Right renal pelvis (tissue), 4 donors: ENCODE data around the gene SOCS6. TPM values are rescaled to one million over a fixed set of nuclear protein-coding genes. Genes with fewer than 3 reads are reported as not detected.
"Not testable (repeated sequence)": the region's sequence is repeated elsewhere in the genome, so short reads cannot be mapped to it uniquely, and the experiment has no call there.

Source experiments
- DNase-seq, 4 donors: peaks; one replicate each; pipeline ENCODE4 v3.0.0-alpha.2; 2013; ENCODE audit warnings: low read depth in 4 of 4, low spot score in 3 of 4, missing footprints in 1 of 4
- polyA plus RNA-seq, 4 donors: library from polyadenylated mRNA; unstranded; fragments of 120-200 nt; gene quantifications; one replicate each; pipeline ENCODE4 v1.2.1, GENCODE V29; 2013; ENCODE audit not compliant: insufficient read length in 4 of 4

Gene SOCS6
- polyA plus RNA-seq, result 10 to 100 TPM; 27.9 to 35.9 (median 34.0) TPM

DNA sequence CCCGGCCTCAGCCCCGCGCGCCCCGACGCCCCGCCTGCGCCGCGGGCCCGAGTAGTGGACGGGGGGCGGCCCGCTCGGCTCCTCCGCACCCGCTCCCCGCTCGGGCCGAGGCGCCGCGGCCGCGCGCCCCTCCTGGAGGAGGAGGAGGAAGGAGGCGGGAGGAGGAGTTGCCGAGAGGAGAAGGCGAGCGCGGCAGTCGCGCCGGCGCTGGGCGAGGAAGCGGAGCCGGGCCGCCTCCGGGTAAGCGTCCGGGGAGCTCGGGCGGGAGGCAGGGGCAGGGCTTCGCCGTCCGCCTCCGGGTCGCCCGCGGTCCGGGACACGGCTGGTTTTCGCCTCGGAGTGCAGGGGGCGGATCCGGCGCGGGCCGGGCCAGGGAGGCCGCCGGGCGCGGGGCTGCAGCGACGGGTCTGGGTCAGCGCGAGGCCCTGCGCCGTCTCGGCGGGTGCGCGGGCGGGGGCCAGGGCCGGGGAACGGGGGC lies at the start of gene SOCS6:
TSS of gene SOCS6 (plus strand) at position 195 of the 478 bp plus-strand sequence. CDS start 35,624 bp downstream, outside the sequence.
- DNase-seq, result peak in 2 of 4 donors; percentile 52 to 60

DNA sequence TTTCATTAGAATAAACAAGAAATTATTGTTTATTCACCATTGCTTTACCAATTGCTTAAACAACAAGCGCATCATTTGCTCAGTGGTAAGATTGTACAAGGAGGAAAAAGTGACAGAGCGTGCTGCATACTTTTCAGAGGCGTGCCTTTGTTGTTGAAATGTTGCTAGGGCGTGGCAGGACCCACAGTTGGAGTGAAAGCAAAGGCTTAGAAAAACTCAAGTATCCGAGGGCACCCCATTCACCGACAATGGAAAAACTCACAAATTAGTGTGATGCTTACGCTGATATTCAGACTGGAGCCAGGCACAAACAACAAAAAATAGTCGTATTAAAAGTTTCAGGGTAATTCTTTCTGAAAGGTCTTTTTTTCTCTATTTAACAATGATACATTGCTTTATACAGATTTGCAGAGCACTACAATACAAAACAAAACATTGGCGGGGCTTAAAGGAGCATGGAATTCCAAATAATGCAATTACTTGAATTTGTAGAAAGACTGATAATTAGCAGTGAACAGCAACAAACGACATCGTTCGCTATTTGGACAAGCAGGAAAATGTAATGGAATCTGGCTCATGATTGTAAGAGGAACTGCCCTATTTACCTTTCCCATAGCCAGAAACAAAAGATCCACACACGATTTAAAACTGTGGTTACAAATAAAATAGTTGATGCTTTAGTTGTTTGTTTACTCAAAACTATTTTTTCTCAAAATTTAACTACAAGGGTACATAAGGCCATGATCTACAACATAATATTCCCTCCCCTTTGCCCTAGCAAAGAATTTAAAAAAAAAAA lies 45.5 kb upstream of the SOCS6 start:
- no peak for DNase-seq

- no peak for DNase-seq
Observed at GRCh38 chr18:70246061-70246466, 42.8 kb upstream of the SOCS6 start.

DNA sequence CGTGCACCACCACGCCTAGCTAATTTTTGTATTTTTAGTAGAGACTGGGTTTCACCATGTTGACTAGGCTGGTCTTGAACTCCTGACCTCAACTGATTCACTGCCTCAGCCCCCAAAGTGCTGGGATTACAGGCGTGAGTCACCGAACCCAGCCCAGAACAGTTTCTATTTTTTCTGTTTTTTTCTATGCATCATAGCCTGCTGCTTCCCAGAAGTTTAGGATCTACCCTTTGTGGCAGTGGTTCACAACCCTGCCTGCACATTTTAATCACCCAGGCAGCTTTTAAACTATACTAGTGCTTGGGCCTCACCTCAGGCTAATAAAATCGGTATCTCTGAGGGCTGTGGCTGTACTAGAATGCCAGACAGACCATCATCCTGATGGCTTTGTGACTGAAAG lies 39.7 kb upstream of the SOCS6 start:
- DNase-seq, result no peak

GRCh38 chr18:70249861-70250260 lies 39.0 kb upstream of the SOCS6 start:
- not testable (repeated sequence) for DNase-seq

DNA sequence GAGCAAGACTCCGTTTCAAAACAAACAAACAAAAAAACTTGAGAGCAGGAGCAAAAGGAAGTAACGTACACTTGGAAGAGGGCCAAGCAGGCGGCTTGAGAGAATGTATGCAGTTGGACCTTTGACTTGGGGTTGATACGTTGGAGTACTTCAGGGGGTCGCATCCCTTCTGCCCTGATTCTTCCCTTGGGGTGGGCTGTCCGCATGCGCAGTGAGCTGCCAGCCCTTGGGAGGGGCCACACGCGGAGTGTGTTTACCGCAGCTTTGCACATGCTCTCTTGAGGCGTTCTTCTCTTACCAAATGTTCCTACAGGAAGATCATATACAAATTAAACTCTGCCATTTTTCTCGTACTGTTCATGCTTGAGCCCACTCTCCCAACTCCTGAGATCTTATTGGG lies 38.1 kb upstream of the SOCS6 start:
- no peak for DNase-seq

DNA sequence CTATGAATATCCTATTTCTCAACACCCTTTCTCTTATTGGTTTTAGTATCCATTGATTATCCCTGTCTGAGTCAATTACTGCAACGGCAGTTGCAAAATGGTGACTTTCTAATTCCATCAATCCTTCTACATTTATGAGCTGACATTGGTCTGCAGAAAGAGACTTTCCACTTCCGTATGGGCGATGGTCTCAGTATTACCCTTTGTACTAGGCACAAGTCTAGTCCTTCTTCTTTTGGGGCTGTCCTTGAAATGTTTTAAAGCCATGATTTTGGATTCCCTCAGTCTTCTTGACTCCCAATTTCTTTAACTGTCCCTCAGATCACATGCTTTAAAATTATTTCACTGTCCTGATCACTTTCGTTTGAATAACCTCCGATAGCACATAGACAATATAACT lies 32.7 kb upstream of the SOCS6 start:
- no peak for DNase-seq

GRCh38 chr18:70256994-70257393 lies 31.9 kb upstream of the SOCS6 start:
- DNase-seq, result no peak

GRCh38 chr18:70258243-70258642 lies 30.6 kb upstream of the SOCS6 start:
- DNase-seq, result no peak

DNA sequence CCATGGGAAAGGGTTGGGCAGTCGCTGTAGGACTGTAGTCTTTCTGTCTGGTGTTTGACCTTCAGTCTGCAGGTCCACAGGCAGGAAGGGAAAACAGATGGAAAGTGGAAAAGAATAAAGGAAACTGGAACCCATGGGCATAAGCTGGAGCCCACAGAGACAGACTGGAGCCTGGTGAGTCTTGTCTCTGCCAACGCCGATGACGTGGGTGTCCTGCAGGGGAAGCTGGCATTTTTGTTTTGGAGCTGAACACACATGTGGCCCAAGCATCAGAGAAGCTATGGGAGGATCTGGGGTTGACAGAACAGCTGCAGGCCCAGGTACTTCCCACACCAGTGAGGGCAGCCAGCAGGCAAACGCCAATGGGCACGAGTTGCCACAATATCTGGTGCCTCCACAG lies 28.2 kb upstream of the SOCS6 start:
- DNase-seq, result no peak

DNA sequence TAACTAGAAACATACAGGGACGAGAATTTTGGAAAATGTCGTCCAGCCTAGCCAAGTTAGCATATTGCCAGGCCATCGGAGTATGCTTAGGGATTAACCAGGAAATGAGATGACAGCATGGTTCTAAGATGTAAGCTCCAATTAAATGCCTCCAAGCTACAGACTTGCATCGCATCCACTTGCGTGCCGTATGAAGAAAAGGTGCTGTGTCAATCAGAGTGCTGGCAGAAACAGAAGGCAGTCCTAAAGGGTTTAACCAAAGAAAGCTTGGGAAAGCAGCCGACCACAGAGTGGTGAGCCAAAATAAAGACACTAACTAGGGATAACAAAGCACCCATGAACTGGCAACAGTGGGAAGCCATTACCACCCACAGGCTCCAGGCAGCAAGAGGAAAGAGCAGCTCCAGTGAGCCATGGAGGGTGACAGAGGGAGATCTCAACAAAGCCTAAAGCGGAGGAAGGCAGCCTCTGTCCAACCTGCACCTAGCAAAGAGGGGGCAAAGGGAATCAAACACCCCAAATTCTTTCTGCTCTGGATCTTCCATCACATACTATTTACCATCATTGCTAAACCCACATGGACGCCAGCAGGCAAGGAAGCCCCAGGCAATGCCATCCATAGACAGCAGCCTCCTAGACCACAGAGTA lies 27.6 kb upstream of the SOCS6 start:
- DNase-seq, result no peak

DNA sequence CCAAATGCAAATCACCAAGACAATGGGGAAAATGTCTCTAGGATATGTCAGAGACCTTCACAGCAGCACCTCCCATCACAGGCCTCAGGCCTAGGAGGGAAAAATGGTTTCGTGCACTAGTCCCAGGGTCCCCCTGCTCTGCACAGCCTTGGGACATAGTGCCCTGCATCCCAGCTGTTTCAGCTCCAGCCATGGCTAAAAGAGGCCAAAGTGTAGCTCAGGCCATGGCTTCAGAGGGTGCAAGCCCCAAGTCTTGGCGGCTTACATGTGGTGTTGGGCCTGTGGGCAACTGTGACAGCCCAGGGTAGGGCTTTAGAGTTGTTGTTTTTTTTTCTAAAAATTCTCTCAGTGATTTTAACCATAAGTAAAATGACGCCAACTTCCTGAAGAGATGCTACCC lies 25.5 kb upstream of the SOCS6 start:
- no peak for DNase-seq

DNA sequence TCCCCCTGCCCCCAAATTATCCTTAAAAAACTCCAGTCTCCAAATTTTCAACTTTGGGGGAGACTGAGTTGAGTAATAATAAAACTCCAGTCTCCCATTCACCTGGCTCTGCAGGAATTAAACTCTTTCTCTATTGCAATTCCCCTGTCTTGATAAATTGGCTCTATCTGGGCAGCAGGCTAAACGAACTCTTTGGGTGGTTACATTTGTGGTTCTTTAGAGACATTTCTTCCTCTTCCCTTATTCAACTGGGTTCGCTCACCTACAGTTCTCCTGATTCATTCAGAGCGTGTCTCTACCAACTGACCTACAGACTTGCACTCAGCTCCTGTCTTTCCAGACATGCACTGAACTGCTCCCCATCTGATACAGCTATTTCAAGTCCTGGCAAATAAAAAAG lies 17.1 kb upstream of the SOCS6 start:
- no peak for DNase-seq

GRCh38 chr18:70273021-70273420 lies 15.8 kb upstream of the SOCS6 start:
- no peak for DNase-seq

DNA sequence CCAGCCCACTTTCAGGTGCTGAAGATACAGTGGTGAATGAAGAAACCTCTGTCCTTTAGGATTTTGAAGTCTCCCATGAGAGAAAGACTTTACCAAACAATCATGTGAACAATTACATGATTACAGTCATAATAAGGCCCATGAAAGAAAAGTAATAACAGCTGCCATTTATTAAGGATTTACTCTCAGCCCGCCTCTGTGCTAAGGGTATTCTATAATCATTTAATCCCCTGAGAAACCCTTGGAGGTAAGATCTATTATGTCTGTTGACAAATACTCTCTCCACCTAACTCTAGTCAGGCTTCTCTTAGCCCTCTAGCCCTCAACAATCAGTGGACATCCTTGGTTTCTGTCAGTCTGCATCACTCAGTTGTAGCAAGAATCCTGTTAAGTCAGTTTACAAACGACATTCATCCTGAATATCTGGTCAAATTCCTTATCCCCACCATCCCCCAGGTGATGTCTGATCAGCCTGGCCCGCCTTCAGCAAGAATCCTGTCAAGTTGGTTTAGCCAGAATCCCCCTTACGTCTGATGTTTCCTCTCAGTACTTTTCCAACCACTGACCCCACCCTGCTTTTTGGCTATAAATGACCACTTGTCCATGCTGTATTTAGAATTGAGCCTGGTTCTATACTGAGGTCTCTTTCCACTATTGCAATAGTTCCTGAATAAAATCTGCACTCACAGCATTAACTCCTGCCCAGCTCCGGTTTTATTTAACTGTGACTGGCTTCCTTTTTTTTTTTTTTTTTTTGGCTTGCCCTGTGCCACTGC lies 12.2 kb upstream of the SOCS6 start:
- no peak for DNase-seq

- no peak for DNase-seq
Observed at GRCh38 chr18:70279470-70279869, 9.4 kb upstream of the SOCS6 start.

DNA sequence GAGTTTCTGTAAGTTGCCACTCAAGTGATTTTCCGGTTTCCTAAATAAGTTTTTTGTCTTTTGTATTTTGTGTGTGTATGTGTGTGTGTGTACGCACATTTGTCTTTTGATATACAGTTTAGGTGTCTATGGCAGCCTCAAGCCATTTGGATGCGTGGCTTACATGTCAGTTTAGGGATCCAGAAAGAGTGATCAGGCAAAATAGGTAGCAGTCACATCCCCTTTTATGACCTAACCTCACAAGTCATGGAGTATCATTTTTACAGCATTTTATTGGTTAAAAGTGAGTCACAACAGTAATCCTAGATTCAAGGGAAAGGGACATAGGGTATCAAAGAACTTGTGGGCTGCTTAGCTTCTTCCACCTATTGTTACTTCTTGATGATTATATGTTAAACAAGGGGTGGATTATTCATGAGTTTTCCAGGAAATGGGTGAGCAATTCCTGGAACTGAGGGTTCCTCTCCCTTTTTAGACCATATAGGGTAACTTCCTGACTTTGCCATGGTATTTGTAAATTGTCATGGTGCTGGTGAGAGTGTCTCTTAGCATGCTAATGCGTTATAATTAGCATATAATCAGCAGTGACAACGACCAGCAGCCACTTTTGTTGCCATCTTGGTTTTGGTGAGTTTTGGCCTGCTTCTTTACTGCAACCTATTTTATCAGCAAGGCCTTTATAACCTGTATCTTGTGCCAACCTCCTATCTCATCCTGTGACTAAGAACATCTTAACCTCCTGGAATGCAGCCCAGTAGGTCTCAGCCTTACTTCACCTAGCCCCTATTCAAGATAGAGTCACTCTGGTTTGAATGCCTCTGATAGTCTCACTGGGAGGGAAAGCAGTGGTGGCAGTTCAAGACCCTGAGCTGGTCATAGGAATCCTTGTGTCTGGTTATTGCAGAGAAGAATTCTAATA lies 8.6 kb upstream of the SOCS6 start:
- DNase-seq, result no peak

DNA sequence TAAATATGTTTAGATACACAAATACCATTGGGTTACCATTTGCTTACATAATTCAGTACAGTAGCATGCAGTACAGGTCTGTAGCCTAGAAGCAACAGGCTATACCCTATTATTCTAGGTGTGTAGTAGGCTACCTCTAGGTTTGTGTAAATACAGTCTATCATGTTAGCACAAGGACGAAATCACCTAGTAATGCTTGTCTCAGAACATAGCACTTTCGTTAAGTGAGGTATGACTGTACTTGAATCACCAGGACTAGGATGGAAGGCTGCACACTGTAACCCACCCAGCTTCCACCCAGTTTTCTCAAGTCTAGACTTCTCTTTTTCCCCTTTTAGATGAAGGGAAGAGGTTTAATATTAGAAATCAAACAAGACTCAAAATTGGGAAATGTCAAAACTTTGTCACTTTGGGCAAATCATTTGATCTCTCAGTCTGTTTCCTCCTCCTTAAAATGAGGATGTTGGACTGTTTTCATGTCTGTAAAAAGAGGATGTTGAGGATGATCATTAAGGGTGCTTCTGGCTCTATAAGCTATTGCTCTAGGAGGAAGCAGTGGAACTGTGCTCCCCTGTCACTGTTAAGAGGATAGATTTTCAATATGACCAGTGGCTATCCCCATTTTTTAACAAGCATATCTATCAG lies 3.7 kb upstream of the SOCS6 start:
- DNase-seq, result no peak

DNA sequence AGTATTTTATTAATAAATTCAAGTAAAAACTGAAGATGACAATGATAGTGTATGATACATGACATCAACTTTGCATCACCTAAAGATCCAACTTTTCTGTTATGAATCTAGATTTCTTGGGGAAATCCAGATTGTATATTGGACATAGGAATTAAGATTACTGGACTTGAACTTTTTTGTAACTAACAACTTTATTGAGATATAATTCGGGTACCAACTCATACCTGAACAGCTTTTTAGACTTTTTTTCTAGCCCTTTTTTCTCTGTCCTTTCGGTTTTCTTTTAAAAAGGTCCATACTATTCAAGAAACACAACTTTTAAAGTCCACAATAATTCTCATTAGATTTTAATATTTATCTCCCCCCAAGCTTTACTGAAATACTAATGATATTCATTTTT lies 1.1 kb upstream of the SOCS6 start:
- DNase-seq, result no peak
